Mesendoderm (in vitro differentiated cells): Measurements from ENCODE around the gene MFAP4. TPM values are rescaled to one million over a fixed set of nuclear protein-coding genes. Genes with fewer than 3 reads are reported as not detected.

Experiments used
- DNase-seq: peaks from one replicate; pipeline ENCODE4 v3.0.0; 2013
- H2AK5ac ChIP-seq: 2 replicates; pipeline ENCODE4 v1.6.1; 2013; ENCODE audit warnings: low read length, inconsistent platforms
- H2BK120ac ChIP-seq: 2 replicates; pipeline ENCODE4 v1.6.1; 2013; ENCODE audit warnings: low read depth, mild to moderate bottlenecking, low read length, moderate library complexity, mixed read lengths
- H2BK15ac ChIP-seq: replicated peaks from 2 replicates; pipeline ENCODE4 v1.6.1; 2013; ENCODE audit warnings: low read depth, mild to moderate bottlenecking, moderate library complexity
- H2BK5ac ChIP-seq: 2 replicates; pipeline ENCODE4 v1.6.1; 2013; ENCODE audit warnings: low read length, inconsistent platforms
- H3K18ac ChIP-seq: 2 replicates; pipeline ENCODE4 v1.6.1; 2013; ENCODE audit warnings: mild to moderate bottlenecking, low read length, mixed read lengths
- H3K23ac ChIP-seq: one replicate; pipeline ENCODE4 v1.6.1; 2013; ENCODE audit warnings: low read length
- H3K27ac ChIP-seq: 2 replicates; pipeline ENCODE4 v1.5.1; 2013; ENCODE audit warnings: low read depth, mild to moderate bottlenecking, inconsistent platforms, low read length, moderate library complexity
- H3K27me3 ChIP-seq: 2 replicates; pipeline ENCODE4 v1.6.1; 2013; ENCODE audit warnings: low read length, control low read depth, mild to moderate bottlenecking, inconsistent platforms; ENCODE audit not compliant: insufficient read depth, poor library complexity
- H3K36me3 ChIP-seq: 2 replicates; pipeline ENCODE4 v1.6.1; 2013; ENCODE audit warnings: low read length, inconsistent platforms; ENCODE audit not compliant: control insufficient read depth, insufficient read depth
- H3K4ac ChIP-seq: one replicate; pipeline ENCODE4 v1.6.1; 2013; ENCODE audit warnings: low read depth, mild to moderate bottlenecking, low read length, moderate library complexity
- H3K4me1 ChIP-seq: 2 replicates; pipeline ENCODE4 v1.6.1; 2013; ENCODE audit warnings: low read depth, low read length, inconsistent platforms; ENCODE audit not compliant: control insufficient read depth
- H3K4me2 ChIP-seq: 2 replicates; pipeline ENCODE4 v1.6.1; 2013; ENCODE audit warnings: low read length
- H3K4me3 ChIP-seq: 2 replicates; pipeline ENCODE4 v1.5.1; 2013; ENCODE audit warnings: mild to moderate bottlenecking, low read length
- H3K56ac ChIP-seq: one replicate; pipeline ENCODE4 v1.6.1; 2013; ENCODE audit warnings: low read length
- H3K79me1 ChIP-seq: 2 replicates; pipeline ENCODE4 v1.6.1; 2013; ENCODE audit warnings: low read length, inconsistent platforms
- H3K79me2 ChIP-seq: 2 replicates; pipeline ENCODE4 v1.6.1; 2013; ENCODE audit warnings: mild to moderate bottlenecking, low read length; ENCODE audit not compliant: control insufficient read depth, insufficient read depth
- H3K9ac ChIP-seq: 2 replicates; pipeline ENCODE4 v1.6.1; 2013; ENCODE audit warnings: low read length, inconsistent platforms
- H4K5ac ChIP-seq: one replicate; pipeline ENCODE4 v1.6.1; 2013; ENCODE audit warnings: low read length
- H4K8ac ChIP-seq: one replicate; pipeline ENCODE4 v1.6.1; 2013; ENCODE audit warnings: low read depth, mild to moderate bottlenecking, control low read depth, low read length, moderate library complexity
- WGBS: extraction: QIAGEN DNeasy Blood & Tissue Kit; methylation state at CpG from one replicate; pipeline ENCODE4 v1.1.7; 2013; ENCODE audit warnings: low lambda C conversion rate, missing lambda C conversion rate; ENCODE audit not compliant: insufficient coverage; ENCODE audit errors: extremely low coverage; 5-methylcytosine and 5-hydroxymethylcytosine counted together
- small RNA-seq: library from polyadenylated mRNA; stranded (forward); fragments of <200 nt; extraction: miRNeasy Mini kit (QIAGEN cat#:217004); gene quantifications from one replicate; pipeline ENCODE3, GENCODE V24; 2013; ENCODE audit not compliant: insufficient read depth

The MFAP4 gene

GRCh38 chr17:19336938-19337711, 49.9 kb downstream of the MFAP4 start:
- H3K4me1 ChIP-seq, result no peaks in the 10 kb centered on the region
- H3K4ac ChIP-seq, result no peak overlapping the region
- H3K27ac ChIP-seq, result no peak overlapping the region
- no peaks in the 10 kb centered on the region for H3K79me2 ChIP-seq
- H3K4me2 ChIP-seq, result no peak overlapping the region
- no peaks in the 10 kb centered on the region for H3K36me3 ChIP-seq
- no CpG with 5 or more reads among the region's 21 CpGs for WGBS
- H3K27me3 ChIP-seq, result no peaks in the 10 kb centered on the region
- H3K56ac ChIP-seq, result no peak overlapping the region
- H3K18ac ChIP-seq, result no peak overlapping the region
- no peak overlapping the region for H2AK5ac ChIP-seq
- no peak overlapping the region for H2BK5ac ChIP-seq
- no peak overlapping the region for H2BK120ac ChIP-seq
- H3K23ac ChIP-seq, result peak overlapping the region; percentile 1
- H3K4me3 ChIP-seq, result no peak overlapping the region
- H4K5ac ChIP-seq, result no peak overlapping the region
- no peaks in the 10 kb centered on the region for H3K79me1 ChIP-seq
- H4K8ac ChIP-seq, result no peak overlapping the region
- H2BK15ac ChIP-seq, result no peak overlapping the region
- no peak overlapping the region for H3K9ac ChIP-seq
- DNase-seq, result peak; percentile 77

GRCh38 chr17:19335951-19336631, 50.9 kb downstream of the MFAP4 start:
- no peak overlapping the region for H2BK15ac ChIP-seq
- H3K4me2 ChIP-seq, result no peak overlapping the region
- no peak overlapping the region for H4K8ac ChIP-seq
- no peak overlapping the region for H3K56ac ChIP-seq
- H4K5ac ChIP-seq, result no peak overlapping the region
- H3K9ac ChIP-seq, result no peak overlapping the region
- H3K23ac ChIP-seq, result no peak overlapping the region
- DNase-seq, result no peak
- no peak overlapping the region for H3K4ac ChIP-seq
- no peak overlapping the region for H3K4me3 ChIP-seq
- H3K4me1 ChIP-seq, result no peaks in the 10 kb centered on the region
- WGBS, result no CpG with 5 or more reads among the region's 18 CpGs
- no peaks in the 10 kb centered on the region for H3K79me1 ChIP-seq
- H3K18ac ChIP-seq, result no peak overlapping the region
- no peak overlapping the region for H3K27ac ChIP-seq
- no peaks in the 10 kb centered on the region for H3K79me2 ChIP-seq
- no peaks in the 10 kb centered on the region for H3K36me3 ChIP-seq
- no peaks in the 10 kb centered on the region for H3K27me3 ChIP-seq
- no peak overlapping the region for H2BK120ac ChIP-seq
- no peak overlapping the region for H2AK5ac ChIP-seq
- no peak overlapping the region for H2BK5ac ChIP-seq

- no peak overlapping the region for H3K4me3 ChIP-seq
- H2BK5ac ChIP-seq, result no peak overlapping the region
- no peak overlapping the region for H4K5ac ChIP-seq
- no peaks in the 10 kb centered on the region for H3K79me1 ChIP-seq
- no peak overlapping the region for H2BK15ac ChIP-seq
- H3K23ac ChIP-seq, result no peak overlapping the region
- H3K9ac ChIP-seq, result no peak overlapping the region
- no peak overlapping the region for H2BK120ac ChIP-seq
- no peaks in the 10 kb centered on the region for H3K4me1 ChIP-seq
- no peak overlapping the region for H3K4me2 ChIP-seq
- no peak overlapping the region for H3K27ac ChIP-seq
- H3K56ac ChIP-seq, result no peak overlapping the region
- no peak overlapping the region for H3K18ac ChIP-seq
- H3K4ac ChIP-seq, result no peak overlapping the region
- DNase-seq, result no peak
- H2AK5ac ChIP-seq, result no peak overlapping the region
- no peaks in the 10 kb centered on the region for H3K27me3 ChIP-seq
- WGBS, result no CpG with 5 or more reads among the region's 6 CpGs
- no peak overlapping the region for H4K8ac ChIP-seq
- H3K36me3 ChIP-seq, result no peaks in the 10 kb centered on the region
- H3K79me2 ChIP-seq, result no peaks in the 10 kb centered on the region
These were observed 52.7 kb downstream of the MFAP4 start for GRCh38 chr17:19334331-19334730.

DNA sequence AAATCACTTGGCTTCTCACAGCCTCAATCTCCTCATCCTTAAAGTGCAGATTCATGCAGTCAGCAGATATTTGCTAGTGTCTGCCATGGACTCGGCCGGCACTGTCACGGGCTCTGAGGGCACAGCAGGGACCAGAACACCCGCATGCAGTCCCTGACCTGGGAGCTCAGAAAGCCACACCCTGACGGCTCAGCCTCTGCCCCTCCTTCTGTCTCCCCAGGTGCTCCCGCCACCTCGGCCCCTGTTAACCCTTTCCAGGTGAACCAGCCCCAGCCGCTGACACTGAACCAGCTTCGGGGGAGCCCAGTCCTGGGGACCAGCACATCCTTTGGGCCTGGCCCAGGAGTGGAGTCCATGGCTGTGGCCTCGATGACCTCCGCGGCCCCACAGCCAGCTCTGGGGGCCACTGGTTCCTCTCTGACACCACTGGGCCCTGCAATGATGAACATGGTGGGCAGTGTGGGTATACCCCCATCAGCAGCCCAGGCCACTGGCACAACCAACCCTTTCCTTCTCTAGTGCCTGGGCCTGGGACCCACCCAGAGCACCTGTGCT, 53.2 kb downstream of the MFAP4 start:
- no peak overlapping the region for H3K9ac ChIP-seq
- H3K36me3 ChIP-seq, result no peaks in the 10 kb centered on the region
- no peak overlapping the region for H3K18ac ChIP-seq
- no peak overlapping the region for H3K4me2 ChIP-seq
- no peaks in the 10 kb centered on the region for H3K4me1 ChIP-seq
- no peak overlapping the region for H3K56ac ChIP-seq
- H2BK15ac ChIP-seq, result no peak overlapping the region
- H3K4me3 ChIP-seq, result no peak overlapping the region
- H3K79me1 ChIP-seq, result no peaks in the 10 kb centered on the region
- H3K4ac ChIP-seq, result no peak overlapping the region
- H3K23ac ChIP-seq, result no peak overlapping the region
- no peak overlapping the region for H2BK120ac ChIP-seq
- no peak overlapping the region for H4K8ac ChIP-seq
- no peak for DNase-seq
- no CpG with 5 or more reads among the region's 12 CpGs for WGBS
- no peak overlapping the region for H3K27ac ChIP-seq
- H3K27me3 ChIP-seq, result no peaks in the 10 kb centered on the region
- H2AK5ac ChIP-seq, result no peak overlapping the region
- H4K5ac ChIP-seq, result no peak overlapping the region
- no peak overlapping the region for H2BK5ac ChIP-seq
- H3K79me2 ChIP-seq, result no peaks in the 10 kb centered on the region

Small RNAs within 50 kb of the gene (small RNA-seq; reads per million reads assigned to genes)
- gene MIR1180 (258 reads per million, percentile 97 among the genes with 10 or more reads in this experiment), gene RF00537 (not detected)
